Suprapubic skin (tissue), 4 donors: ENCODE measurements around the gene CCDC69.

ENCODE experiments used
- CTCF ChIP-seq, 2 donors: fragments of 200-600 bp in 1 of 2; fragments of 450-650 bp in 1 of 2; sonication (generic) in 1 of 2; IDR thresholded peaks; one replicate each; pipeline ENCODE4 v1.5.1; 2016 to 2019; ENCODE audit warnings: antibody characterized with exemption in 2 of 2, mild to moderate bottlenecking in 1 of 2, moderate library complexity in 1 of 2
- EP300 ChIP-seq: sonication (generic); formaldehyde crosslinking; IDR thresholded peaks from one replicate; pipeline ENCODE4 v1.6.1; 2017; ENCODE audit warnings: antibody characterized with exemption
- POLR2A ChIP-seq, 2 donors: fragments of 450-650 bp; IDR thresholded peaks; one replicate each; pipeline ENCODE4 v1.6.1; 2017; ENCODE audit warnings: antibody characterized with exemption in 2 of 2, mild to moderate bottlenecking in 2 of 2, moderate library complexity in 2 of 2
- POLR2AphosphoS5 ChIP-seq, 3 donors: sonication (generic); formaldehyde crosslinking; IDR thresholded peaks; one replicate each; pipeline ENCODE4 v1.6.1; 2017; ENCODE audit warnings: antibody characterized with exemption in 3 of 3

DNA sequence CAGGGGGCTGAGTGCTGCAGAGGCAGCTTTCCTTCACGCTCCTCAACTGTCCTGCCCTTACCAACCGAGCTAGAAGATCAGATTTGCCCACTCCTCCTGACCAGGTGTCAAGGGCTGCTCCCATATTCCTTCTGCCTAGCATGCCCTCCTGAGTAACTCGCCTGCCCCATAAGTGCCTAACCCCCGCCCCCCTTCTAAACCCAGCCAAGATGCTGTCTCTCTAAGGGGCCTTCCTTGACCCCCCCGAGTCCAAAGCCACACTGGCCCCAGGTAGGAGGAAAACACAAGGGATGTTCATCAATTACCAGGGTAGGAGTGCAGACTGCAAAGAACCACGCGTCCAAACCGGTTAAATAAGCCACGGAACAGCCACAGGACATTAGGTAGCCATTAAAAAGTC, 4.8 kb downstream of the CCDC69 start:
- TF ChIP-seq POLR2AphosphoS5 (IDR thresholded peaks at IDR 0.05) (no peak), EP300 (no peak), CTCF (IDR thresholded peaks at IDR 0.05) (no peak), POLR2A (IDR thresholded peaks at IDR 0.05) (no peak)
